Keratinocyte (primary cell): Measurements from ENCODE around the gene PDK4.

Source experiments
- EZH2 ChIP-seq: IDR thresholded peaks from one replicate; pipeline ENCODE4 v1.6.1; 2012; ENCODE audit warnings: inconsistent platforms, mild to moderate bottlenecking, low read length, moderate library complexity
- TF ChIP-seq, protein P1 (sequence below), 3 experiments: IDR thresholded peaks in 1 of 3; conservative IDR thresholded peaks in 1 of 3; optimal IDR thresholded peaks in 1 of 3; 2 replicates in 2 of 3; 3 replicates in 1 of 3; pipeline versions ENCODE3 to v1.5.1; 2011; ENCODE audit warnings: low read length in 3 of 3, mild to moderate bottlenecking in 3 of 3, moderate library complexity in 2 of 3, control low read depth in 1 of 3, inconsistent platforms in 1 of 3; ENCODE audit not compliant: insufficient read depth in 2 of 3; ENCODE audit errors: extremely low read depth in 1 of 3

DNA sequence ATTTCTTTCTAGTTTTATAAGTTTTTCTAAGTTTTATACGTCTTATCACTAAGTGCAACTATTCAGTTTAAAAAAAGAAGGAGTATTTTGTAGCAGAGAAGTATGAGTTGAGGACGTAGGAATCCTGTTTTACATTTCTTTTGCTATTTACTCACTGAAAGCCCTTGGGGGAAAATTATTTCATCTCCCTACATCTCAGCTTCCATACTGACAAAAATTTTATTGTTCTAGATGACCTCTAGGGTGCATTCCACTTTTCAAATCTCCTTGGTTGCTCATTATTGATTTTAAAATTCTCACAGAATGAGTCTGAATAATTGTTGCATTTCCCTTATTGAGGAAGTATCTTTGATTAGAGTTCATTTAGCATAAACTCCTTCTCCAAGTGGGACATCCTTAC, 14.9 kb upstream of the PDK4 start:
- TF ChIP-seq, protein P1, sequence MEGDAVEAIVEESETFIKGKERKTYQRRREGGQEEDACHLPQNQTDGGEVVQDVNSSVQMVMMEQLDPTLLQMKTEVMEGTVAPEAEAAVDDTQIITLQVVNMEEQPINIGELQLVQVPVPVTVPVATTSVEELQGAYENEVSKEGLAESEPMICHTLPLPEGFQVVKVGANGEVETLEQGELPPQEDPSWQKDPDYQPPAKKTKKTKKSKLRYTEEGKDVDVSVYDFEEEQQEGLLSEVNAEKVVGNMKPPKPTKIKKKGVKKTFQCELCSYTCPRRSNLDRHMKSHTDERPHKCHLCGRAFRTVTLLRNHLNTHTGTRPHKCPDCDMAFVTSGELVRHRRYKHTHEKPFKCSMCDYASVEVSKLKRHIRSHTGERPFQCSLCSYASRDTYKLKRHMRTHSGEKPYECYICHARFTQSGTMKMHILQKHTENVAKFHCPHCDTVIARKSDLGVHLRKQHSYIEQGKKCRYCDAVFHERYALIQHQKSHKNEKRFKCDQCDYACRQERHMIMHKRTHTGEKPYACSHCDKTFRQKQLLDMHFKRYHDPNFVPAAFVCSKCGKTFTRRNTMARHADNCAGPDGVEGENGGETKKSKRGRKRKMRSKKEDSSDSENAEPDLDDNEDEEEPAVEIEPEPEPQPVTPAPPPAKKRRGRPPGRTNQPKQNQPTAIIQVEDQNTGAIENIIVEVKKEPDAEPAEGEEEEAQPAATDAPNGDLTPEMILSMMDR (optimal IDR thresholded peaks at IDR 0.05 in 1 of 3, IDR thresholded peaks at IDR 0.05 in 1 of 3, conservative IDR thresholded peaks at IDR 0.05 in 1 of 3; ENCODE audit: extremely low read depth in 1 of 3, insufficient read depth in 2 of 3, low read length in 3 of 3), result no peak
- no peak for TF ChIP-seq EZH2
